Endothelial cell of umbilical vein (primary cell): ENCODE measurements around the gene SQOR.

Experiments
- EZH2 ChIP-seq: IDR thresholded peaks from 2 replicates; pipeline ENCODE4 v1.6.1; 2012; ENCODE audit warnings: borderline replicate concordance, low read depth, mild to moderate bottlenecking, moderate library complexity, low read length, inconsistent platforms; ENCODE audit not compliant: severe bottlenecking
- JUN ChIP-seq: IDR thresholded peaks from 2 replicates; pipeline ENCODE4 v1.6.1; 2011; ENCODE audit warnings: borderline replicate concordance, low read depth; ENCODE audit not compliant: insufficient read length, insufficient read depth
- MAX ChIP-seq: IDR thresholded peaks from 2 replicates; pipeline ENCODE4 v1.6.1; 2011; ENCODE audit not compliant: insufficient read depth, insufficient read length
- POLR2A ChIP-seq: IDR thresholded peaks from 2 replicates; pipeline ENCODE4 v1.6.1; 2012; ENCODE audit warnings: low read depth, mild to moderate bottlenecking, control low read depth, low read length
- POLR2AphosphoS5 ChIP-seq: IDR thresholded peaks from 2 replicates; pipeline ENCODE4 v1.6.1; 2012; ENCODE audit warnings: low read depth, mild to moderate bottlenecking, control low read depth, low read length, moderate library complexity; ENCODE audit not compliant: insufficient read depth
- TF ChIP-seq, protein P1 (sequence below), 2 donors: IDR thresholded peaks; 1 replicate in 1 of 2; 2 replicates in 1 of 2; pipeline ENCODE4 v1.5.1; 2011; ENCODE audit warnings: low read length in 2 of 2, mild to moderate bottlenecking in 2 of 2, moderate library complexity in 2 of 2, control low read depth in 1 of 2, inconsistent platforms in 1 of 2, low read depth in 1 of 2; ENCODE audit not compliant: insufficient read depth in 1 of 2; ENCODE audit errors: extremely low read depth in 1 of 2

- TF ChIP-seq, protein P1, sequence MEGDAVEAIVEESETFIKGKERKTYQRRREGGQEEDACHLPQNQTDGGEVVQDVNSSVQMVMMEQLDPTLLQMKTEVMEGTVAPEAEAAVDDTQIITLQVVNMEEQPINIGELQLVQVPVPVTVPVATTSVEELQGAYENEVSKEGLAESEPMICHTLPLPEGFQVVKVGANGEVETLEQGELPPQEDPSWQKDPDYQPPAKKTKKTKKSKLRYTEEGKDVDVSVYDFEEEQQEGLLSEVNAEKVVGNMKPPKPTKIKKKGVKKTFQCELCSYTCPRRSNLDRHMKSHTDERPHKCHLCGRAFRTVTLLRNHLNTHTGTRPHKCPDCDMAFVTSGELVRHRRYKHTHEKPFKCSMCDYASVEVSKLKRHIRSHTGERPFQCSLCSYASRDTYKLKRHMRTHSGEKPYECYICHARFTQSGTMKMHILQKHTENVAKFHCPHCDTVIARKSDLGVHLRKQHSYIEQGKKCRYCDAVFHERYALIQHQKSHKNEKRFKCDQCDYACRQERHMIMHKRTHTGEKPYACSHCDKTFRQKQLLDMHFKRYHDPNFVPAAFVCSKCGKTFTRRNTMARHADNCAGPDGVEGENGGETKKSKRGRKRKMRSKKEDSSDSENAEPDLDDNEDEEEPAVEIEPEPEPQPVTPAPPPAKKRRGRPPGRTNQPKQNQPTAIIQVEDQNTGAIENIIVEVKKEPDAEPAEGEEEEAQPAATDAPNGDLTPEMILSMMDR (IDR thresholded peaks at IDR 0.05; ENCODE audit: extremely low read depth in 1 of 2, insufficient read depth in 1 of 2, low read depth in 1 of 2, low read length in 2 of 2) = no peak
- TF ChIP-seq POLR2A = no peak
- TF ChIP-seq EZH2 = no peak
- no peak for TF ChIP-seq POLR2AphosphoS5
- no peak for TF ChIP-seq MAX
- no peak for TF ChIP-seq JUN
Measured at GRCh38 chr15:45666119-45666875, 31.5 kb downstream of the SQOR start.
